ENCODE data around the gene MICAL2. TPM values are rescaled to one million over a fixed set of nuclear protein-coding genes. Genes with fewer than 3 reads are reported as not detected.

Gene MICAL2
- total and polyA plus RNA-seq, 10 of the 15 experiments (the other 5 are each of a cell fraction or from before 2014, with no cell fraction given): 0.90 to 5.6 (median 2.4) TPM

- Histone ChIP-seq H3K9me3 (replicated peaks; ENCODE audit: control insufficient read depth, insufficient read depth, low read length) (no peaks in the 10 kb centered on the region), H3K27me3 (replicated peaks in 1 of 2; ENCODE audit: control insufficient read depth in 2 of 2, insufficient read depth in 2 of 2, low read length in 1 of 2) (no peaks in the 10 kb centered on the region), H3K79me2 (ENCODE audit: control insufficient read depth, insufficient read depth, low read length) (no peaks in the 10 kb centered on the region), H3K4me1 (ENCODE audit: control insufficient read depth, insufficient read depth, low read length) (peaks cover 16% of the 10 kb centered on the region), H3K4me2 (ENCODE audit: control insufficient read depth, insufficient read depth) (peak overlapping the region; percentile 63; the same call in 1 of the 2 replicates), H4K20me1 (ENCODE audit: control insufficient read depth, insufficient read depth) (no peaks in the 10 kb centered on the region), H3K4me3 (no peak overlapping the region), H3K9ac (ENCODE audit: control insufficient read depth, insufficient read depth, low read length) (no peak overlapping the region), H3K36me3 (ENCODE audit: control insufficient read depth in 2 of 2, insufficient read depth in 2 of 2, low read length in 1 of 2) (no peaks in the 10 kb centered on the region), H3K27ac (ENCODE audit: control insufficient read depth, insufficient read depth) (no peak overlapping the region), H2AFZ (ENCODE audit: control insufficient read depth, low read depth, low read length) (no peak overlapping the region)
- in situ Hi-C loops (cut with MboI) (loop anchor here (5.0 kb wide), 1 partner anchor 53 kb away; no protein-coding TSS in a partner anchor), intact Hi-C loops (cut with micrococcal nuclease; ENCODE audit: unreplicated experiment) (no loop called here)
- no TSS peak for BruUV-seq (replicated peaks)
- FAIRE-seq (peak; percentile 56), ATAC-seq (no peak), DNase-seq (ENCODE audit: low read depth, low spot score) (no peak)
- WGBS (ENCODE audit: insufficient coverage, insufficient replicate concordance, low lambda C conversion rate, missing lambda C conversion rate): 54% methylated on average over 8 of the region's 8 CpGs
- RAD21 ChIA-PET (ENCODE audit: unreplicated experiment): interaction anchor here (1.3 to 1.9 kb wide), 2 partner anchors 9 to 16 kb away, joined by 5 read pairs; no protein-coding TSS in a partner anchor
- CTCF ChIA-PET: interaction anchor here (1.1 to 1.4 kb wide), 3 partner anchors 10 to 47 kb away, joined by 3 to 6 read pairs (median 3); no protein-coding TSS in a partner anchor
- peak; percentile 80 to 85 for TF ChIP-seq SRF (IDR thresholded peaks at IDR 0.05; ENCODE audit: low read depth in 2 of 2, low read length in 2 of 2)
- no peak for TF ChIP-seq NR2C1 (IDR thresholded peaks at IDR 0.05)
- TF ChIP-seq SIN3A (IDR thresholded peaks at IDR 0.05; ENCODE audit: low read depth, low read length): no peak
- SMC1A ChIA-PET (ENCODE audit: uncharacterized antibody, unreplicated experiment): interaction anchor here (1.0 to 2.2 kb wide), 5 partner anchors 8 to 102 kb away, joined by 3 to 9 read pairs (median 5); no protein-coding TSS in a partner anchor
- POLR2A ChIA-PET: interaction anchor here (1.0 kb wide), 2 partner anchors 9 to 37 kb away, joined by 3 to 6 read pairs; no protein-coding TSS in a partner anchor
Measured at GRCh38 chr11:12189543-12190235, 79.3 kb downstream of the MICAL2 start.

- Histone ChIP-seq H3K27ac (ENCODE audit: control insufficient read depth, insufficient read depth) (no peak overlapping the region), H3K9me3 (replicated peaks; ENCODE audit: control insufficient read depth, insufficient read depth, low read length) (no peaks in the 10 kb centered on the region), H3K9ac (ENCODE audit: control insufficient read depth, insufficient read depth, low read length) (no peak overlapping the region), H4K20me1 (ENCODE audit: control insufficient read depth, insufficient read depth) (no peaks in the 10 kb centered on the region), H3K4me1 (ENCODE audit: control insufficient read depth, insufficient read depth, low read length) (peaks cover 20% of the 10 kb centered on the region), H3K79me2 (ENCODE audit: control insufficient read depth, insufficient read depth, low read length) (no peaks in the 10 kb centered on the region), H3K27me3 (replicated peaks in 1 of 2; ENCODE audit: control insufficient read depth in 2 of 2, insufficient read depth in 2 of 2, low read length in 1 of 2) (no peaks in the 10 kb centered on the region), H3K4me3 (no peak overlapping the region), H3K4me2 (ENCODE audit: control insufficient read depth, insufficient read depth) (no peak overlapping the region), H3K36me3 (ENCODE audit: control insufficient read depth in 2 of 2, insufficient read depth in 2 of 2, low read length in 1 of 2) (no peaks in the 10 kb centered on the region), H2AFZ (ENCODE audit: control insufficient read depth, low read depth, low read length) (no peak overlapping the region)
- DNase-seq (ENCODE audit: low read depth, low spot score) (no peak), ATAC-seq (no peak), FAIRE-seq (no peak)
- BruUV-seq (replicated peaks): no TSS peak
- POLR2A ChIA-PET: interaction anchor here (1.0 kb wide), 1 partner anchor 37 kb away, joined by 3 read pairs; no protein-coding TSS in a partner anchor
- in situ Hi-C loops (cut with MboI) (loop anchor here (5.0 kb wide), 1 partner anchor 52 kb away; no protein-coding TSS in a partner anchor), intact Hi-C loops (cut with micrococcal nuclease; ENCODE audit: unreplicated experiment) (no loop called here)
- RAD21 ChIA-PET (ENCODE audit: unreplicated experiment): interaction anchor here (1.3 to 1.9 kb wide), 2 partner anchors 9 to 17 kb away, joined by 5 read pairs; no protein-coding TSS in a partner anchor
- CTCF ChIA-PET: interaction anchor here (1.2 to 1.3 kb wide), 2 partner anchors 12 to 46 kb away, joined by 3 read pairs; no protein-coding TSS in a partner anchor
- SMC1A ChIA-PET (ENCODE audit: uncharacterized antibody, unreplicated experiment): interaction anchor here (0.7 to 2.2 kb wide), 3 partner anchors 12 to 46 kb away, joined by 3 to 9 read pairs (median 3); no protein-coding TSS in a partner anchor
- TF ChIP-seq ZNF274 (IDR thresholded peaks at IDR 0.05; ENCODE audit: insufficient read depth, insufficient read length) (no peak), CTCF (IDR thresholded peaks at IDR 0.05 in 2 of 3, conservative IDR thresholded peaks at IDR 0.05 in 1 of 3; ENCODE audit: control insufficient read depth in 2 of 3, extremely low read depth in 1 of 3, insufficient read depth in 1 of 3, low read depth in 3 of 3, low read length in 3 of 3) (no peak), SUZ12 (IDR thresholded peaks at IDR 0.05; ENCODE audit: unreplicated experiment) (no peak), ZZZ3 (IDR thresholded peaks at IDR 0.05; ENCODE audit: control insufficient read depth, insufficient read length, low read depth) (no peak), CREM (IDR thresholded peaks at IDR 0.05; ENCODE audit: low read depth) (no peak), TBL1XR1 (IDR thresholded peaks at IDR 0.05; ENCODE audit: low read depth, low read length) (no peak), FOXK2 (IDR thresholded peaks at IDR 0.05) (no peak), BHLHE40 (IDR thresholded peaks at IDR 0.05; ENCODE audit: borderline replicate concordance in 1 of 2, low read depth in 2 of 2, low read length in 1 of 2) (no peak), SREBF2 (IDR thresholded peaks at IDR 0.05; ENCODE audit: low read length) (no peak), TCF12 (IDR thresholded peaks at IDR 0.05; ENCODE audit: low read depth, low read length) (no peak), TARDBP (IDR thresholded peaks at IDR 0.05; ENCODE audit: borderline replicate concordance) (no peak), CHD2 (IDR thresholded peaks at IDR 0.05; ENCODE audit: borderline replicate concordance, low read depth, low read length) (no peak)
Measured at GRCh38 chr11:12190511-12190910, 80.1 kb downstream of the MICAL2 start.
